H9 (cell line): ENCODE measurements around the gene CKS2. TPM values are rescaled to one million over a fixed set of nuclear protein-coding genes. Genes with fewer than 3 reads are reported as not detected.

Experiments used
- DNase-seq: peaks from one replicate; pipeline ENCODE4 v3.0.0-alpha.2; 2017
- H2AFZ ChIP-seq: one replicate; pipeline ENCODE4 v1.6.1; 2013; ENCODE audit warnings: mild to moderate bottlenecking, low read length, control low read depth, moderate library complexity
- H2AK5ac ChIP-seq: 2 replicates; pipeline ENCODE4 v1.6.1; 2013; ENCODE audit warnings: low read length, control low read depth, mixed read lengths; ENCODE audit not compliant: insufficient read length
- H2BK120ac ChIP-seq: one replicate; pipeline ENCODE4 v1.6.1; 2013; ENCODE audit warnings: low read depth, mild to moderate bottlenecking, low read length, control low read depth, inconsistent platforms; ENCODE audit not compliant: poor library complexity, severe bottlenecking
- H2BK12ac ChIP-seq: 2 replicates; pipeline ENCODE4 v1.6.1; 2013; ENCODE audit warnings: low read length, control low read depth, mixed read lengths, low read depth; ENCODE audit not compliant: insufficient read length
- H2BK15ac ChIP-seq: 2 replicates; pipeline ENCODE4 v1.6.1; 2013; ENCODE audit warnings: low read depth, low read length, control low read depth
- H2BK20ac ChIP-seq: one replicate; pipeline ENCODE4 v1.6.1; 2013; ENCODE audit warnings: low read depth, mild to moderate bottlenecking, low read length, control low read depth, inconsistent platforms; ENCODE audit not compliant: poor library complexity, severe bottlenecking
- H2BK5ac ChIP-seq: 2 replicates; pipeline ENCODE4 v1.6.1; 2013; ENCODE audit warnings: low read length, control low read depth, mixed read lengths; ENCODE audit not compliant: insufficient read length
- H3K14ac ChIP-seq: 2 replicates; pipeline ENCODE4 v1.6.1; 2013; ENCODE audit warnings: low read length, control low read depth; ENCODE audit not compliant: insufficient read depth
- H3K18ac ChIP-seq: 2 replicates; pipeline ENCODE4 v1.6.1; 2013; ENCODE audit warnings: low read depth, mild to moderate bottlenecking, mixed read lengths, low read length, control low read depth; ENCODE audit not compliant: insufficient read length
- H3K23ac ChIP-seq: 2 replicates; pipeline ENCODE4 v1.6.1; 2013; ENCODE audit warnings: low read length, control low read depth, mixed read lengths, low read depth; ENCODE audit not compliant: insufficient read length
- H3K23me2 ChIP-seq: 2 replicates; pipeline ENCODE4 v1.6.1; 2013; ENCODE audit warnings: low read depth, mild to moderate bottlenecking, mixed read lengths, low read length, control low read depth; ENCODE audit not compliant: insufficient read length, poor library complexity, severe bottlenecking
- H3K27ac ChIP-seq: 2 replicates; pipeline ENCODE4 v1.5.1; 2013; ENCODE audit warnings: low read length, control low read depth, mixed read lengths, low read depth; ENCODE audit not compliant: insufficient read length
- H3K27me3 ChIP-seq: 2 replicates; pipeline ENCODE4 v1.6.1; 2013; ENCODE audit warnings: low read length, control low read depth, inconsistent platforms; ENCODE audit not compliant: insufficient read depth
- H3K4ac ChIP-seq: 2 replicates; pipeline ENCODE4 v1.6.1; 2013; ENCODE audit warnings: low read depth, mild to moderate bottlenecking, control low read depth, inconsistent platforms, low read length, moderate library complexity
- H3K4me1 ChIP-seq: 2 replicates; pipeline ENCODE4 v1.6.1; 2013; ENCODE audit warnings: low read length, control low read depth, inconsistent platforms; ENCODE audit not compliant: insufficient read depth
- H3K4me2 ChIP-seq: 2 replicates; pipeline ENCODE4 v1.6.1; 2013; ENCODE audit warnings: low read length, control low read depth, mixed read lengths; ENCODE audit not compliant: insufficient read length, insufficient read depth
- H3K56ac ChIP-seq: 2 replicates; pipeline ENCODE4 v1.6.1; 2013; ENCODE audit warnings: low read depth, mild to moderate bottlenecking, mixed read lengths, low read length, control low read depth; ENCODE audit not compliant: insufficient read length
- H3K79me1 ChIP-seq: 2 replicates; pipeline ENCODE4 v1.6.1; 2013; ENCODE audit warnings: low read depth, mild to moderate bottlenecking, moderate library complexity, low read length, control low read depth, inconsistent platforms; ENCODE audit not compliant: insufficient read depth, poor library complexity, severe bottlenecking
- H3K79me2 ChIP-seq: 2 replicates; pipeline ENCODE4 v1.6.1; 2013; ENCODE audit warnings: low read length, control low read depth, inconsistent platforms; ENCODE audit not compliant: insufficient read depth
- H3K9ac ChIP-seq: 2 replicates; pipeline ENCODE4 v1.6.1; 2013; ENCODE audit warnings: low read length, control low read depth, mixed read lengths; ENCODE audit not compliant: insufficient read length; ENCODE audit errors: extremely low read depth
- H3K9me3 ChIP-seq: one replicate; pipeline ENCODE4 v1.6.1; 2013; ENCODE audit warnings: low read depth, low read length, inconsistent platforms; ENCODE audit not compliant: control insufficient read depth
- H3T11ph ChIP-seq: one replicate; pipeline ENCODE4 v1.6.1; 2013; ENCODE audit warnings: mild to moderate bottlenecking, low read length, control low read depth, inconsistent platforms
- H4K20me1 ChIP-seq: one replicate; pipeline ENCODE4 v1.6.1; 2013; ENCODE audit not compliant: control insufficient read depth, insufficient read length, insufficient read depth
- H4K5ac ChIP-seq: 2 replicates; pipeline ENCODE4 v1.6.1; 2013; ENCODE audit warnings: low read depth, mild to moderate bottlenecking, mixed read lengths, low read length, control low read depth; ENCODE audit not compliant: insufficient read length
- H4K8ac ChIP-seq: replicated peaks from 2 replicates; pipeline ENCODE4 v1.6.1; 2013; ENCODE audit warnings: low read length, control low read depth, mixed read lengths, low read depth; ENCODE audit not compliant: insufficient read length
- H4K91ac ChIP-seq: 2 replicates; pipeline ENCODE4 v1.6.1; 2013; ENCODE audit warnings: low read depth, mild to moderate bottlenecking, moderate library complexity, mixed read lengths, low read length, control low read depth; ENCODE audit not compliant: insufficient read length
- H3K27ac Mint-ChIP-seq, 3 experiments: 2 replicates in 2 of 3; 3 replicates in 1 of 3; pipeline ENCODE4 v1.8.0; 2020 to 2021; ENCODE audit warnings: mixed read lengths in 3 of 3, mild to moderate bottlenecking in 1 of 3, moderate library complexity in 1 of 3
- H3K27me3 Mint-ChIP-seq: 2 replicates; pipeline ENCODE4 v1.8.0; 2021; ENCODE audit warnings: low read depth, mild to moderate bottlenecking, moderate library complexity, mixed read lengths
- H3K36me3 Mint-ChIP-seq, 3 experiments: 2 replicates in 2 of 3; 3 replicates in 1 of 3; pipeline ENCODE4 v1.8.0; 2020 to 2021; ENCODE audit warnings: low read depth in 3 of 3, mixed read lengths in 3 of 3; ENCODE audit not compliant: insufficient read depth in 1 of 3
- H3K4me1 Mint-ChIP-seq, 2 experiments: 2 replicates each; pipeline ENCODE4 v1.8.0; 2020; ENCODE audit warnings: mixed read lengths in 2 of 2
- H3K4me3 Mint-ChIP-seq, 2 experiments: 2 replicates in 1 of 2; 3 replicates in 1 of 2; pipeline ENCODE4 v1.8.0; 2020 to 2021; ENCODE audit warnings: mild to moderate bottlenecking in 2 of 2, mixed read lengths in 2 of 2, moderate library complexity in 1 of 2
- H3K9me3 Mint-ChIP-seq, 2 experiments: 2 replicates in 1 of 2; 3 replicates in 1 of 2; pipeline ENCODE4 v1.8.0; 2020; ENCODE audit warnings: mild to moderate bottlenecking in 2 of 2, mixed read lengths in 2 of 2, moderate library complexity in 1 of 2
- CTCF ChIP-seq: fragments of 200-600 bp; sonication (generic); conservative IDR thresholded peaks from 3 replicates; pipeline ENCODE4 v1.8.0; 2021; ENCODE audit warnings: antibody characterized with exemption, mild to moderate bottlenecking
- total RNA-seq: library from RNA; stranded (reverse); gene quantifications from 2 replicates; pipeline ENCODE4 v1.2.1, GENCODE V29; 2021

The CKS2 gene
- total RNA-seq, 1 experiment from 2014 or later: 211 TPM

GRCh38 chr9:89277454-89277853, 33.5 kb upstream of the CKS2 start:
- no peak overlapping the region for H3K27ac ChIP-seq
- H3K23me2 ChIP-seq: no peaks in the 10 kb centered on the region
- no peak overlapping the region for H3K56ac ChIP-seq
- no peaks in the 10 kb centered on the region for H4K20me1 ChIP-seq
- H2AFZ ChIP-seq: no peak overlapping the region
- no peaks in the 10 kb centered on the region for H3K79me1 ChIP-seq
- Mint-ChIP-seq H3K9me3 (peaks cover 35 to 42% of the 10 kb centered on the region in 2 experiments), H3K36me3 (peaks cover 23 to 42% (median 33%) of the 10 kb centered on the region in 3 experiments), H3K4me1 (peaks cover 5 to 11% of the 10 kb centered on the region in 2 experiments), H3K27me3 (no peaks in the 10 kb centered on the region; the same call in none of the 2 replicates), H3K4me3 (no peak overlapping the region), H3K27ac (no peak overlapping the region)
- no peak overlapping the region for H2BK12ac ChIP-seq
- no peak for DNase-seq
- H4K8ac ChIP-seq: no peak overlapping the region
- no peaks in the 10 kb centered on the region for H3K79me2 ChIP-seq
- H3K4me1 ChIP-seq: no peaks in the 10 kb centered on the region
- no peak overlapping the region for H2BK15ac ChIP-seq
- no peak overlapping the region for H3T11ph ChIP-seq
- no peak overlapping the region for H3K9ac ChIP-seq
- H3K27me3 ChIP-seq: no peaks in the 10 kb centered on the region
- no peak overlapping the region for H3K14ac ChIP-seq
- H2BK120ac ChIP-seq: no peak overlapping the region
- H3K4me2 ChIP-seq: no peak overlapping the region
- H3K23ac ChIP-seq: no peak overlapping the region
- H3K4ac ChIP-seq: no peak overlapping the region
- H2BK20ac ChIP-seq: no peak overlapping the region
- no peak overlapping the region for H2BK5ac ChIP-seq
- peaks cover 8% of the 10 kb centered on the region for H3K9me3 ChIP-seq
- H3K18ac ChIP-seq: no peak overlapping the region
- TF ChIP-seq CTCF: no peak
- no peak overlapping the region for H4K91ac ChIP-seq
- H4K5ac ChIP-seq: no peak overlapping the region
- H2AK5ac ChIP-seq: no peak overlapping the region
